Thyroid gland (tissue), 4 donors: Measurements from ENCODE around the gene KLHL4.

Source experiments
- POLR2A ChIP-seq, 2 donors: fragments of 450-650 bp; IDR thresholded peaks; one replicate each; pipeline ENCODE4 v1.6.1; 2017; ENCODE audit warnings: antibody characterized with exemption in 2 of 2, mild to moderate bottlenecking in 2 of 2, moderate library complexity in 1 of 2
- TF ChIP-seq, protein P1 (sequence below), 6 experiments: fragments of 200-600 bp in 3 of 6; fragments of 450-650 bp in 3 of 6; sonication (generic) in 3 of 6; IDR thresholded peaks; one replicate each; pipeline ENCODE4 v1.5.1; 2016 to 2019; ENCODE audit warnings: antibody characterized with exemption in 6 of 6, mild to moderate bottlenecking in 2 of 6, inconsistent platforms in 1 of 6, moderate library complexity in 1 of 6

DNA sequence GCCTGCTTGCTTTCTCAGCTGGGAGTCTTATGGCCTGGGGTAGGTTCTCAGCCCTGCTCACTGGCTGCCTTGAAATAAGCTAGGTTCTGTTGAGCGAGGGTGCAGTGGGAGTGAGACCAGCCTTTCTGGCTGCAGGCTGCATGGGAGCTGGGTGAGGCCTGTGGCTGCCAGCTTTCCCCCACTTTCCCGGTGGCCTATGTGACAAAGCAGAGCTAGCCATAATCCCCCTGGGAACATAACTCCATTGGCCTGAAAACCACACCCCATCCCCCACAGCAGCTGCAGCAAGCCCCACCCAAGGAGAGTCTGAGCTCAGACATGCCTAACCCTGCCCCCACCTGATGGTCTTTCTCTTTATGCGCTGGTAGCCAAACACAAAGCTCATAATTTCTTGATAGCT, 118.9 kb downstream of the KLHL4 start:
- TF ChIP-seq, protein P1, sequence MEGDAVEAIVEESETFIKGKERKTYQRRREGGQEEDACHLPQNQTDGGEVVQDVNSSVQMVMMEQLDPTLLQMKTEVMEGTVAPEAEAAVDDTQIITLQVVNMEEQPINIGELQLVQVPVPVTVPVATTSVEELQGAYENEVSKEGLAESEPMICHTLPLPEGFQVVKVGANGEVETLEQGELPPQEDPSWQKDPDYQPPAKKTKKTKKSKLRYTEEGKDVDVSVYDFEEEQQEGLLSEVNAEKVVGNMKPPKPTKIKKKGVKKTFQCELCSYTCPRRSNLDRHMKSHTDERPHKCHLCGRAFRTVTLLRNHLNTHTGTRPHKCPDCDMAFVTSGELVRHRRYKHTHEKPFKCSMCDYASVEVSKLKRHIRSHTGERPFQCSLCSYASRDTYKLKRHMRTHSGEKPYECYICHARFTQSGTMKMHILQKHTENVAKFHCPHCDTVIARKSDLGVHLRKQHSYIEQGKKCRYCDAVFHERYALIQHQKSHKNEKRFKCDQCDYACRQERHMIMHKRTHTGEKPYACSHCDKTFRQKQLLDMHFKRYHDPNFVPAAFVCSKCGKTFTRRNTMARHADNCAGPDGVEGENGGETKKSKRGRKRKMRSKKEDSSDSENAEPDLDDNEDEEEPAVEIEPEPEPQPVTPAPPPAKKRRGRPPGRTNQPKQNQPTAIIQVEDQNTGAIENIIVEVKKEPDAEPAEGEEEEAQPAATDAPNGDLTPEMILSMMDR (IDR thresholded peaks at IDR 0.05) = no peak
- no peak for TF ChIP-seq POLR2A (IDR thresholded peaks at IDR 0.05)
